IPS-NIHi7 (cell line): ENCODE measurements around the gene EMILIN2.
"Not testable (repeated sequence)": the region's sequence is repeated elsewhere in the genome, so short reads cannot be mapped to it uniquely, and the experiment has no call there.

ENCODE experiments used
- DNase-seq: peaks from one replicate; pipeline ENCODE4 v3.0.0; 2012; ENCODE audit warnings: mixed read lengths; ENCODE audit errors: extremely low spot score

The EMILIN2 gene

DNA sequence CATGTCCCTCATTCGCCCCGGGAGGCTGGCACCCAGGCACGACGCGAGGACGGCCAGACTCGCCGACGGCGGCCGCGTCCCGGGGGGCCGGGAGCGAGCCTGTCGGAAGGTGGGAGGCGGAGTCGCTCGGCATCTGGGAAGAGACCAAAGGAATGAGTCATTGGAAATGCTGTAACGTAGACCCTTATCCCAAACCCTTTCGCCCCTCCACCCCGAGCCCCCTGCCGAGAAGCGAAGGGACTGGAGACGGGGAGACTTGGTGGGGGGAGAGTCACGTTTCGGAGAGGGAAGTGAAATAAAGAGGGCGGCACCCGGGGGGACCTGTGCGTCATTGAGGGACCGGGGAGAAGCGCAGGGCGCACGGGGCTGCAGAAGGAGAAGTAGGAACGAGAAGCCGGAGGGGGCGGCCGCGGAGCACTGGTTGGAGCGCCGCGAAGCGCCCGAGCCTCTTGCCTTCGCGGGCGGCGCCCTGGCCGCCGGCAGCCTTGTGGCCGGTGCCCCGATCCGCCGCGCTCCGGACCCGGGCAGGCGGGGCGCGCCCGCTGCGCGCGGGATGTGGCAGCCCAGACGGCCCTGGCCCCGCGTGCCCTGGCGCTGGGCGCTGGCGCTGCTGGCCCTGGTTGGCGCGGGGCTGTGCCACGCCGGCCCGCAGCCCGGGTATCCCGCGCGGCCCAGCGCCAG, at the start of gene EMILIN2:
Gene EMILIN2, plus strand, starts transcription at position 371 of the 681 bp plus-strand sequence. Its CDS starts 183 bp downstream, at position 554.
- peak; percentile 82 for DNase-seq

DNA sequence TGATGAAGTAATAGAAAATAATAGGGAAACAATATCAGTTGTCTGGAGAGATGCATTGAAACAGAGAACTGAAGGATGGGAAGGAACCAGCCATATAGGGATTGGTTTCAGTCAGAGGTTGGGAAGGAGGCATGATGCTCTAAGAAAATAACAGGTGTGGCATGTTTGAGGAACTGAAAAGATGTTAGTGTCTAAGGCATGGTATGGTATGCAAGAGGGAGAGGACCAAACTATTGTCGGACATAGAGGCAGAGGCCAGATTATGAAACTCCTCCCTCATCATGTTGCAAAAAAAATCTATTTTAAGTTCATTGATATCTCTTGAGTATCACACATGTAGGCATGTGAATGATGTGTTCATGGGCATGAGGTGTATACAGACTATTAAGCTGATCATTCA, 48.9 kb upstream of the EMILIN2 start:
- DNase-seq = no peak

DNA sequence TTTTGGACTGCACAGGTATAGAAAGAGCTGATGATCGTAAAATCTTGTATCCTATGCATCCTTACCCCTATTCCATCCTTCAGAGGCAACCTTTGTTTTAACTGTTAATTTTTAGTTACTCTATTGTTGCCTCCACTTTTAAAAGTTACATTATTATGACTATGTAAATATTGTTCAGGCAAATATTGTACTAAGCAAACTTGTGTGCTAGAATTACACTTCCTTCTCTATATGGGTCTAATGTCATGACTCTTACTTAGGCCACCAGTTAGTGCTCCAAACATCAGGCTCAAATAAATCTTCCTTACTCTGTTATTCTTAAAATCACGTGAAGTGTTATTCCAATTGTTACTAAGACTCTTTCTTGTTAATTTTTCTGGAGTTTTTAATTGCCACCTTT, 47.4 kb upstream of the EMILIN2 start:
- no peak for DNase-seq

DNA sequence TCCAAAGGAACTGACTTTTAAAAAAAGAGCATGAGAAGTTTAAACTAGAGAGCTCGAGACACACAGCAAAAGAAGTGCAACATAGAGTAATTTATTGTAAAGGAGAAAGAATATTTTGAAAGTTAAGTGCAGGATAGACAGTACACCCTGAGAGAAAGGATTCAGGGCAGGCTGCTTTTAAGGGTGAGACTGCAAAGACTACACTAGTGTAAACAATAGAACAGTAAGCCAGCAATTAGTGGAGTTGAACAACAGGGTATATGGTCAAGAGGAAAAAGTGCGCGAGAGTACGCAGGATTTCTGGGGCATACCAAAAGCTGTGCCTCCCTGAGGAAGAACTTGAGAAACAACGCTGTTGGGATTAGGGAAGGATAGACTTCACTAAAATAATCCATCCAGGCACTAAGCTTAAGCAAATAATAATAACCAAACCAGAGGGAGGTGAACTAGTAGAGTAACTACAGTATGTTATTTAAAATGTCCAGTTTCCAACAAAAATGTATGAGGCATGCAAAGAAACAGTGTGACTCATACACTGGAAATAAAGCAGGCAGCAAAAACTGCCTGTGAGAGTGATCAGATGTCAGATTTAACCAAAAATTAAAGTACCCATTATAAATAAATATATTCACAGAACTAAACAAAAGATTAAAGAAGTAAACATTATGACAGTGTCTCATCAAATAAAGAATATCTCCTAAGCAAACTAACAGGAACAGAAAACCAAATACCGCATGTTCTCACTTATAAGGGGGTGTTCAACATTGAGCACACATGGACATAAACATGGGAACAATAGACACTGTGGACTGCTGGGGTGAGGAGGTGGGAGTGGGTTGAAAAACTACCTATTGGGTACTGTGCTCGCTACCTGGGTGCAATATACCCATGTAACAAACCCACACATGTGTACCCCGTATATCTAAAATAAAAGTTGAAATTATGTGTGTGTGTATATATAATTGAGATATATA, 40.5 kb upstream of the EMILIN2 start:
- no peak for DNase-seq

DNA sequence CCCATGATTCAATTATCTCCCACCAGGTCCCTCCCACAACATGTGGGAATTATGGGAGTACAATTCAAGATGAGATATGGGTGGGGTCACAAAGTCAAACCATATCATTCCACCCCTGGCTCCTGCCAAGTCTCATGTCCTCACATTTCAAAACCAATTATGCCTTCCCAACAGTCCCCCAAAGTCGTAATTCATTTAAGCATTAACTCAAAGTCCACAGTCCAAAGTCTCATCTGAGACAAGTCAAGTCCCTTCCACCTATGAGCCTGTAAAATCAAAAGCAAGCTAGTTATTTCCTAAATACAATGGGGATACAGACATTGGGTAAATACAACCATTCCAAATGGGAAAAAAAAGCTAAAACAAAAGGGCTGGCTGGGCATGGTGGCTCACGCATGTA, 38.2 kb upstream of the EMILIN2 start:
- not testable (repeated sequence) for DNase-seq

DNA sequence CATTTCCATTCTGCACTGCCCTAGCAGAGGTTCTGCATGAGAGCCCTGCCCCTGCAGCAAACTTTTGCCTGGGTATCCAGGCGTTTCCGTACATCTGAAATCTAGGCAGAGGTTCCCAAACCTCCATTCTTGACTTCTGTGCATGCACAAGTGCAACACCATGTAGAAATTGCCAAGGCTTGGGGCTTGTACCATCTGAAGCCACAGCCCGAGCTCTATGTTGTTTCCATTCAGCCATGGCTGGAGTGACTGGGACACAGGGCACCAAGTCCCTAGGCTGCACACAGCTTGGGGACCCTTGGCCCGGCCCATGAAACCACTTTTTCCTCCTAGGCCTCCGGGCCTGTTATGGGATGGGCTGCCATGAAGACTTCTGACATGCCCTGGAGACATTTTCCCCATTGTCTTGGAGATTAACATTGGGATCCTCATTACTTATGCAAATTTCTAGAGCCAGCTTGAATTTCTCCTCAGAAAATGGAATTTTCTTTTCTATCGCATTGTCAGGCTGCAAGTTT, 37.1 kb upstream of the EMILIN2 start:
- not testable (repeated sequence) for DNase-seq

DNA sequence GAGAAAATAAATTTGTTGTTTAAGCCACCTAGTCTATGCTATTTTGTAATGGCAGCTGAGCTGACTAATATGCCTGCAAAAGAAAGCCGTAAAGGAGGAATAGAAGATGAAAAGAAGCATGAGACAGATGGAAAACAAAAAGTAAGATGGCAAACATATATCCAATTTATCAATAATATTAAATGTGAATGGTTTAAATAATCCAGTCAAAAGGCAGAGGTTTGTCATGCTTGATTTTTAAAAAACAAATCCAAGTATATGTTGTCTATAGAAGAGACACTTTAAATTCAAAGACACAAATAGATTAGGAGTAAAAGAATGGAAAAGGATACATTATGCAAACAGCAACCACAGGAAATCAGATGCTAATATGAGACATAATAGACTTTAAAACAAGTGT, 35.4 kb upstream of the EMILIN2 start:
- DNase-seq = no peak

DNA sequence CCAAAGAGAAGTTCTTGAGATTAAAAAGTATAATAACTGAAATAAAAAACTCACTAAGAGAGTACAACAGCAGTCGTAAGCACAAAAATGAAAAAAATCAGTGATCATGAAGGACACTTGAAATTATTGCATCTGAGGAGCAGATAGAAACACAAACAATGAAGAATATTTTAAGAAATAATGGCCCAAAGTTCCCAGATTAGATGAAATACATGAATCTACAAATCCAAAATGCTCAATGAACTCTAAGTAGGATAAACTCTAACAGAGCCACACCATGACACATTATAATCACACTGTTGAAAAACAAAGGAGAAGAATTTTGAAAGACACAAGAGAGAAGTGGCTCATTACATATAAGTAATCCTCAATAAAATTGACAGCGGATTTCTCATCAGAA, 31.9 kb upstream of the EMILIN2 start:
- no peak for DNase-seq

DNA sequence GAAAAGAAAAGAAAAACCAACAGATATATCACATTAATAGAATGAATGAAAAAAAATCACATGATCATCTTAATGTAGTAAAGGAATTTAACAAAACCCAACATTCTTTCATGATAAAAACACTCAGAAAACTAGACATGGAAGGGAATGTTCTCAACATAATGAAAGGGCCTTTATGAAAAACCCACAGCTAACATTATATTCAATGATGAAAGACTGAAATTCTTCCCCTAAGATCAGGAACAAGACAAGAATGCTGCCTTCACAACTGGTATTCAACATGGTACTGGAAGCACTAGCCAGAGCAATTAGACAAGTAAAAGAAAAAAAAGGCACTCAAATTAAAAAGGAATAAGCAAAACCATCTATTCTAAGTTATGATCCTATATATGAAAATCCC, 28.5 kb upstream of the EMILIN2 start:
- DNase-seq = no peak

DNA sequence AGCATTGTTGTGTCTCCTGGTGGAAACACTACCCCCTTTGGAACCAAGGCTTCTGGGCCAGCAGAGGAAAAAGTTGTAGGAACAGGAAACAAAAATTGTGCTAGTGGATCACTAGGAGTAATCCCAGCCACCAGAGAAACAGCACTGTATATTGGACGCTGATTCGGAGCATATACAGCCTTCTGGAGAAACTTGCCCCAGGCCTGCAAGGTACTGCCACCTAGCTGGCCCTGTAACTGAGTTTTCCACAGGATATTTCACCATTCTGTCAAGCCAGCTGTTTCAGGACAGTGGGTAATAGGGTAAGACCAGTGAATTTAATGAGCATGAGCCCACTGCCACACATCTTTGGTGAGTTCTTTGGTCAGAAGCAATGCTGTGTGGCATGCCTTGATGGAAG, 25.1 kb upstream of the EMILIN2 start:
- no peak for DNase-seq

DNA sequence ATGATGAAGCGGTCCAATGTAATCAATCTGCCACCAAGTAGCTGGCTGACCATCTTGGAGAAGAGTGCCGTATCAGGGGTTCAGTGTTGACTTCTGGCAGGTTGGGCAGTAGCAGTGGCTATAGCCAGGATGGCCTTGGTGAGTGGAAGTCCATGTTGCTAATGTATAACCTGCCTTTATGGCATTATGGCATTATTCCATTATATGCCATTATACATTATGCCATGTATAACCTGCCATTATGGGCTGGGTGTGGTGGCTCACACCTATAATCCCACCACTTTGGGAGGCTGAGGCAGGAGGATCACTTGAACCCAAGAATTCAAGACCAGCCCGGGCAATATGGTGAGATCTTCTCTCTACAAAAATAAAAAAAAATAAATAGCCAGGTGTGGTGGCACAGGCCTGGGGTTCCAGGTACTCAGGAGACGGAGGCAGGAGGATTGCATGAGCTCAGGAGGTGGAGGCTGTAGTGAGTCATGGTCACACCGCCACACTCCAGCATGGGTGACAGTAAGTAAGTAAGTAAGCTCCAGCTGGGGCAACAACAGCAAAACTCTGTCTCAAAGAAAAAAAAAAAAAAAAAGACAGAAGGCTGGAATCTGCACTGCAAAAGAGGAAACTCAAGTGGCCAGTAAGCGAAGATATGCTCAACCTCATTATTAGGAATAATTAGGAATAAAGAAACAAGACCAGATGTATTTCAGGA, 24.4 kb upstream of the EMILIN2 start:
- no peak for DNase-seq

DNA sequence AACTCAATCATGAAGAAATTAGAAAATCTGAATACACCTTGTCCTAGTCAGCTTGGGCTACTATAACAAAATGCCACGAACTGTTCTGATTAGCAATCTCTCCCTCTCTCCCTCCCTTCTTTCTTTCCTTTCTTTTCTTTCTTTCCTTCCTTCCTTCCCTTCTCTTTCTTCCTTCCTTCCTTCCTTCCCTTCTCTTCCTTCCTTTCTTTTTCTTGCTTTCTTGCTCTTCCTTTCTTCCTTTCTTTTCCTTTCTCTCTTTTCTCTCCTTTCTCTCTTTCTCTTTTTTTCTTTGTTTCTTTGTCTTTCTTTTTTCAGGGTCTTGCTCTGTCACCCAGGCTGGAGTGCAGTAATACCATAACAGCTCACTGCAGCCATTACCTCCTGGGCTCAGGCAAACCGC, 23.6 kb upstream of the EMILIN2 start:
- DNase-seq = no peak

DNA sequence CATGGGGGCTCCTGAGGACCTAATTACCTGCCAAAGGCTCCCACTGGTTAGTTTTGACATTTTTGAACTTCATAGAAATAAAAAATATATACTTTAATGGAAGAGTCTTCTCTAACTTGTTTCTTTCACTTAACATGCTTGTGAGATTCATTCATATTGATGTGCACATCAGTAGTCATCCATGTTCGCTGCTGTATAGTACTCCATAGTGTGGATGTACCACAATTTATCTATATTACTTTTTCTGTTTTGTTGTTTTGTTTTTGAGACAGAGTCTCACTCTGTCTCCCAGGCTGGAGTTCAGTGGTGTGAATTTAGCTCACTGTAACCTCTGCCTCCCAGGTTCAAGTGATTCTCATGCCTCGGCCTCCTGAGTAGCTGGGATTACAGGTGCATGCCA, 22.8 kb upstream of the EMILIN2 start:
- DNase-seq = no peak

DNA sequence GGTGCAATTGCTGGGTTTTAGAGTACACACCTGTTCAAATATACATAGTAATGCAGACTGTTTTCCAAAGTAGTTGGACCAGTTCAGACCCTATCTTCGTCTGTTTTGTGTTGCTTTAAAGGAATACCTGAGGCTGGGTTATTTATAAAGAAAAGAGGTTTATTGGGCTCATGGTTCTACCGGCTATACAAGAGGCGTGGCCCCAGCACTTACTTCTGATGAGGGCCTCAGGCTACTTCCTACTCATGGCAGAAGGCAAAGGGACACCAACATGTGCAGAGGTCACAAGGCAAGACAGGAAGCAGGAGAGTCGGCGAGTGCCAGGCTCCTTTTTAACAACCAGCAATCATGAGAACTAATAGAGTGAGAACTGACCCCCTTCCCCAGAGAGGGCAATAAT, 21.9 kb upstream of the EMILIN2 start:
- no peak for DNase-seq

DNA sequence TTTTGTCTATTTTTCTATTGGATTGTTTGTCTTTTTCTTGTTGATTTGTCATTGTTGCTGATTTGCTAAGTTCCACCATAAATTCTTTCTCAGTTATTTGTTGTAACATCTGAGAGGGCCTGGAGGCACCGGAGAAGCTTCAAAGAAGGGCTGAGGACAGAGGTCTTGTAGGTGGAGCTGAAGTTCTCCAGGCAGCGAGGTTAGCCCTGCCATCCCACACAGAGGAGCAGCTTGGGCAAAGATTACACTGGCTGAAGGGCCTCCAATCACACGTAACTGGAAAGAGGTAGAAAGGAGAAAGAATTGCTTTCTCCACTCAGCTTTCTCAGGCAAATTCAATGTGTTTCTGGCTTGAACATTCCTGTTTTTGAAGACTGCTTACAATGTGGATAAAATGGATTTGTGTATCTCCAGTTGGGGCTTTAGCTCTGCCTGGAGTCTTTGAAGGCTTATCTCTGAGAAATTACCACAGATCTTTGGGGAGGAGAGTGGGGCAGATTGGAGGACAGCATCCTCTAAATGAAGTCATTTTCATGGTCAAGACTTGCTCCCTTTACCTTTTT, 21.1 kb upstream of the EMILIN2 start:
- DNase-seq = no peak

DNA sequence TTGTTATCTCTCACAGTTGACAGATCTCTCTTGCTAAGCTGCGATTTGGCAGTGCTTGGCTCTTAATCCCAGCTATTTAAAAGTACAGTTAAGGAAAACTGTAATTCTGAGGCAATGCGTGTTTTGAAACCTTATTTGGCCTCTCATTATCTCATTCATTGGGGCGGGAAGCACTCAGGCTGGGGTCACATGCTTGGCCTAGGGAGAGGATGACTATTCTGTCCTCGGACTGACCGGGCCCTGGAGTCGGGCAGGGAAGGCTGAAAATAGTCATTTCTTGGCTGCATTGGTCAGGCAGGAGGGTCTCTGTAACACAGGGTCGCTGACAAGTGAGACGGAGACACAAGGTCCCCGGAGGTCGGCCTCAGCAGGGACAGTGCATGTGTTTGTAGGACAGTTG, 20.2 kb upstream of the EMILIN2 start:
- DNase-seq = no peak

DNA sequence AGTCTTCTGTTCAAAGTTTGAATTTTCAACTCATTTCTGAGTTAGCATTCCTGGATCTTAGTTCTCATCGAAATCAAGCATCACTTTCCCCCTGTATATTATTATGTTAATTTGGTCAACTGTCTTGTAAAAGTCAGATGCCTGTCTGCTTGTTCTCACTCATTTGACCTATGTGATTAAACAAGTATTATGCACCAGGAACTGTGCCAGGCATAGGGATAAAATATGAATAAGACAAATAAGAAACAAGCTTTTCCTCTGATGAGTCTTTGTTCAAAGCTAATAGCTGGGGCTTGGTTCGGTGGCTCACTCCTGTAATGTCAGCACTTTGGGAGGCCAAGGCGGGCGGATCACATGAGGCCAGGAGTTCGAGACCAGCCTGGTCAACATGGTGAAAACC, 19.7 kb upstream of the EMILIN2 start:
- no peak for DNase-seq

DNA sequence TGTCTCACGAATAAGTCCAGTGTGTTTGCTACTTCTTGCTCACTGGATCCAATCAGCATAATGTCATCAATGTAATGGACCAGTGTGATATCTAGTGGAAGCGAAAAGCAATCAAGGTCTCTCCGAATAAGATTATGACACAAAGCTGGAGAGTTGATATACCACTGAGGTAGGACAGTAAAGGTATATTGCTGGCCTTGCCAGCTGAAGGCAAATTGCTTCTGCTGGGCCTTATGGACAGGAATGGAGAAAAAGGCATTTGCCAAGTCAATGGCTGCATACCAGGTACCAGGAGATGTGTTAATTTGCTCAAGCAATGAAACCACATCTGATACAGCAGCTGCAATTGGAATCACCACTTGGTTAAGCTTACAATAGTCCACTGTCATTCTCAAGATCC, 10.7 kb upstream of the EMILIN2 start:
- not testable (repeated sequence) for DNase-seq

DNA sequence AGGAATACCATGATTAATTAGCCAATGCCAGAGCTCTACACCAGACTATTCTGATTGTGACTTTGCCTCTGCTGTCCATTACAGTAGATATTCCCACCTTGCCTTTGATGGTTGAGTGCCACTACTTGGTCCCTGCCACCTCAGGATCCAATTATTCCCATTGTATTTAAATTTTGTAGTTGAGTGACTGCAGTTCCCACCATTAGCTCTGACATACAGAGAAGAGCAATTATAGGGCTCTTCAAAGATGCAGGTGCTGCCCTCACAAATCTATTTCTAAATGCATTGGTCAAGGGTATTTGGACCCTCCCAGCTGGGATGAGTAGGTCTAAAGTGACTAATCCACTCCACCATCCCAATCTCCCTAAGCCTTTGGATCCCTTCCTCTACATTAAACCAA, 9.5 kb upstream of the EMILIN2 start:
- not testable (repeated sequence) for DNase-seq

DNA sequence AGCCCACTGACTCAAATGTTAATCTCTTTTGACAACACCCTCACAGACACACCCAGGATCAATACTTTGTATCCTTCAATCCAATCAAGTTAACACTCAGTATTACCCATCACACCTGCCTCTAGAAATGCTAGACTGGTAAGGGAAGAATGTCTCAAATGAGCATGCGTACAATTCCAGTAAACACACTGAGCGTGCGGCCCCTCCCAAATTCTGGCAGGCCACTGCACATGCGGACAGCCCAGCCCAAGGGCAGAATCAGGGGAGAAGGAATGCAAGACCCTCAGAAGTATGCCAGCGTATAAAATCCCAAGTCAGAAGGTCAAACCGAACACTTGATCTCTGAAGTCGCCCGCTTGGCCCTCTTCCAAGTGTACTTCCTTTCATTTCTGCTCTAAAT, 7.6 kb upstream of the EMILIN2 start:
- DNase-seq = no peak

DNA sequence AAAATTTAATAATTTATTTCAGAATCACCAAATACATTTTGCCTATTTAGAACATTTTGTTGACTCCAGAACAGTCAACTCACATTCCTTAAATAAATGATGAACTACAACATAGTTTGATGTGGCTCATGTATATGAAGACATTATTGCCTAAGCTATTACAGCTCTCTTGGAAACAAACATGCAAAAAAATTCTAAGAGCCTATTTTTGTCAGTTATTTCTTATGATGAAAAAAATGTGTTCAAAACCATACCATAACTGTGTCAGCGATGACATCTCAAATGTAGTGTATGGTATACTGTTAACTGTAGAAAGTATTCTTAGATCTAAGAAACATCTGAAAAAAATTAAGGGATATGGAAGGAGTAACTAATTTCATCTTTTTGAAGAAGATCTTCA, 6.3 kb upstream of the EMILIN2 start:
- no peak for DNase-seq

DNA sequence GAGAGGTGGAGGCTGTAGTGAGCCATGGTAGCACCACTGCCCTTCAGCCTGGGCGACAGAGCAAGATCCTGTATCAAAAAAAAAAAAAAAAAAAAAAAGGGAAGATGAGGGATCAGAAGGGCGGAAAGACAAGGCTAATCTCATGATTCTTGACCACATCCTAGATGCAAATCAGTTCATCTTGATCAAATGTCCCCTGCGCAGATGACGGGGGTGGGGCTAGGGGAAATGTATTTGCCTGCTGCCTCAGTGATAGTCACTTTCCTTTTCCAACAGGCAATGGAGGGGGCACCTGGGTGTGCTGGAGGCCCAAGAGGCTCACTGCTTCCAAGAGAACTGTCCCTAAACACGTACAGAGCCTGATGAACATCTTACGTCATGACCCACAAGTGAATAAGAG, 3.7 kb upstream of the EMILIN2 start:
- no peak for DNase-seq
